HG03342 (cell line): ENCODE measurements around the gene ARID5B.

Source experiments
- ATAC-seq: cut with Tn5 transposase; IDR thresholded peaks from one replicate; pipeline ENCODE4 v1.9.1; 2021; ENCODE audit warnings: mild to moderate bottlenecking, moderate library complexity; ENCODE audit not compliant: unreplicated experiment

ARID5B gene

DNA sequence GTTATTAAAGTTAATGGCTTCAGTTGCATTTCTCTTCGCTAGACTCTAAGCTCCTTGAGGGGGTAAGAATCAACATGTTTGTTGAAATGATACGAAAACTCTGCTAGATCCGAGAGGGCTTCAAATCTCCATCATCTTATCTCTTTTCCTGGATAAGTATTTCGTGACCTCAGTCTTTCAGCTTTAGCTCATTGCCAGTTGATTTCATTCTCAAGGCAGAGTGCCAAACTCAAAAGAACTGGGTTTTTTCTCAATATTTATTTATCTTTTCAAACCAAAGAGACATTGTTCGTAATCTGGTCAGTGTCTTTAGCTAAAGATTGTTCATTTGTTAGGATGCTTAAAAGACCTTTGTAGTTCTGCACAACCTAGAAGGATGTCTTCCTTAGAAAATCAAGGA lies 108.9 kb downstream of the ARID5B start:
- no peak for ATAC-seq

DNA sequence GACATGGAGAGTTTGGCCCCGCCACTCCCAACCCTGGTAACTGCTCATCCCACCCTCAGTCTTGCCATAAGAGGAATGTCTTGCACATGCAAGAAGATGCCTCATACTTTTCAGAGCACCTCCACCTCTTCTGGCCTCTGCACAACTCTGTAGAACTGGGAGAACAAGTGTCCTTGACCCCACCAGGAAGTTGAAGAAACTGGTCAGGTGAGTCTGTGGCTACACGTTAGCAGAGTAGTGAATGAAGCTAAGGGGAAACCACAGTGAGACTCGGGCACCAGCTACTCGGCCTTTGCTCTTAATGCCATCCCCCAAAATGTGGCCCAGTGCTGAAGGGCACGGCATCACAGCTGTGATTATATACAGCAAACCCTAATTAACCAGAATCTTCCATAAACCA lies 110.1 kb downstream of the ARID5B start:
- no peak for ATAC-seq

DNA sequence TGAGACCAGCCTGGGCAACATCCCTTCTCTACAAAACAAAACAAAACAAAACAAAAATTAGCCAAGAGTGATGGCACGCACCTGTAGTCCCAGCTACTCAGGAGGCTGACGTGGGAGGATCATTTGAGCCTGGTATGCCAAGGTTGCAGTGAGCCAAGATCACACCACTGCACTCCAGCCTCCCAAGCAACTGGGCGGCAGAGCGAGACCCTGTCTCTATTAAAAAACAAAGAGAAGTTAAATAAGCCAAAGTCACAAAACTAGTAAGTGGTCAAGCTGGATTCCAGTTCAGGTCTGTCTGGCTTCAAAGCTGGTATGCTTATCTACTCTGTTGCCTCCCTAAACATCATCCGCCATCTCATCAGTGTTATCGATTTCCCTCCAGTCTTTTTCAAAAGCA lies 110.8 kb downstream of the ARID5B start:
- no peak for ATAC-seq

DNA sequence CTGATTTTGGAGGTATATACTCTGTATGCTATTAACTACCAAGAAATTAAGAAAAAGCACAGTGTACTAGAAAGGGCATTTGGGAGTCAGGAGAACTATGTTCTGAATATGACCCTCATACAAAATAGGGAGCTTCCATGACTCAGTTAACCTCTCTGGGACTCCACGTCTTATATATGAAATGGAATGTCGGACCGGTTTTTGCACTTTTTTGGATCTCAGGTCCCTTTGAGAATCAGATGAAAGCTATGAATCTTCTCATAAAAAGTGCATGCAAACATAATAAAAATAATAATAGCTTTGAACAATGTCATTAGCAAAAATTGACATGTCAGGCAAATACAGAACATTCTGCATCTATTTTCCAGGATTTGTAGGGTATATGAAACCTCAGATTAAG lies 113.0 kb downstream of the ARID5B start:
- ATAC-seq: no peak

DNA sequence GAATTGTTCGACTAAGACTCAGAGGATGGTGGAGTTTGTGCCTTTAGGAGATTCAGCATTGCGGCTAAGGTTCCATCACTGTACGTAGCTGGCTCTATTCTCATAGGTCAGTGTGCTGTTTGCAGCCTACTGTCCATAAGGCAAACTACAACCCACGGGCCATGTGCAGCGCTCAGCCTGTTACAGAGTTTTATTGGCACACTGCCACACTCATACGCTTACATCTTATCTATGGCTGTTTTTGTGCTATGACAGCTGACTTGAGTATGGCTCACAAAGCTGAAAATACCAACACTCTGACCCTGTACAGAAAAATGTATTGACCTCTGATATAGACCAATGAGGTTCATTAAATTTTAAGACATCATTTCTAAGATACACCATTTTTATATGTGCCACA lies 114.5 kb downstream of the ARID5B start:
- ATAC-seq: no peak

DNA sequence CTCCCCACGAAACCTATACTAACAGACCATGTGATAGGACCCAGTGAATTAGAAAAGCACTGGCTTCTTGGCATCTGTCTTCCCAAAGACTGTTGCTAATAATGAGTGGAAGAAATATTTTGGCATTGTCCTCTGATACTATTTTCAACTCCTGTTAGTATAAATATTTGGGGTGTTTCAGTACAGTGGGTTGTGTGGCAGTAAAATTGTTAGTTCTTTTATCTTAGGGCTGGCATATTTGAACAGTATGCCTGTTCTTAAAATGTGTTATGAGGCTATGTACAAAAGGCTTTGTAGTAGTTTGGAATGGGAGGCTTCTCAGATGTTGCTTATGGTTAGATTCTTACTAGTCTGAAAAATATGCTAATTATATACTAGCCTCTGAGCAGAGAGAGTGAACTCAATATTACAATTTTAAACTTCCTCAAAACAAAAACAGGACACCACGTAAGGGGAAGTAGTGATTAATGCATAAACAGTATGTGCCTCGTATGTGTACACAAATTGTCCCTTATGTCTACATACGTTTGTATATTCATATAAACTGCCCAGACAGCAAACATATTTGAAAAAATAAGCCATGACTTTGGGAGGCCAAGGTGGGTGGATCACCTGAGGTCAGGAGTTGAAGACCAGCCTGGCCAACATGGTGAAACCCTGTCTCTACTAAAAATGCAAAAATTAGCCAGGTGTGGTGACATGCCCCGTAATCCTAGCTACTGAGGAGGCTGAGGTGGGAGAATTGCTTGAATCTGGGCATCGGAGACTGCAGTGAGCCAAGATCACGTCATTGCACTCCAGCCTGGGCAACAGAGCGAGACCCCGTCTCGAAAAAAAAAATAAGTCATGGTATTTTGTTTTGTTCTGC lies 115.4 kb downstream of the ARID5B start:
- peak; percentile 63 for ATAC-seq

DNA sequence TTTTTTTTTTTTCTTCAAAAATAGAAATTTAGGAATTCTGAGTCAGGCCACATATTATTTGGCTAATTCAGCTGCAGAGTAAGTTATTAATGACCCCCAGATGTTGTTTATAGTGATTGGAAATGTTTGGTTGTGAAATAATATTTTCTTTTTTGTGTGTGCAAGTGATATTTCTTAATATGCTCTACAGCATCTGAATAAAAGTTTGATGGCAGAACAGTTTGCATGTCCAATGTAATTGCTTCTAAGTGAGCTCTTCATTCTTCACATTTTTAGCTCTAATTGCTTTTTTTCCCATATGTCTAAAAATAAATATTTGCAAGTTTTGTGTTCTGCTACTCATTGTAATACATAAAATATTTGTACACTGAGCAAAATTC lies 116.0 kb downstream of the ARID5B start:
- no peak for ATAC-seq

DNA sequence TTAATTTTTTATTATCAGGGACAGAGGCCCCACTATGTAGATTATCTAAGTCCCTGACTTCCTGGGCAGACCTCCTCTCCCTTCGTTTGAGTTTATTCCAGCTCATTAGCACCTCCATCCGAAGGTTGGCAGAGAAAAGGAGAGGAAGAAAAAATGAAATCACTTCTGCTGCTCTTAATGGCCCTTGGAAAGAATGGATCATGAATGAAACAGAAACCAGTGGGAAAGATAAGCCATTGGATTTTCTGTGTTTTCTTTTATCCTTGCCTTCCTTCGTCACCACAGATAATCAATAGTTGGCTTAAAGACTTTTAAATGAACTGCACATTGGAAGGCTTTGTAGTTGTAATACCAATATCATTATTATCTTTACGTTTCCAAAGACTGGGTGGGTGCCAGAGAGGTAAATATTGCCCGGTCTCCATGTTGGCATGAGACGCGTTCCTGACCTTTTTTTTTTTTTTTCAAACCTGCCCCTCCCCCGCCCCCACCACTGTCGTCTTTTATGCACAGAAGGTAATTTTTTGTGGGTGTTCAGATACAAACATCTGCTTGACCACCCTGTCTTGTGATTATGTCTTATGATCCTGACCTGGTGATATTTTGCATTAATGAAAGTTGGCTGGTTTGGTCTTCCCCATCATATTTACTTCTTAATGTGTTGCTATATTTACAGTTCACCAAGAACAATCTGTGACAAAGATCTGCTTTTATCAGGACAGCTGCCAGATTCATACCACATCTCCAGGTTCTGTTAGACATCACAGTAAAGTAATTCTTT lies 116.8 kb downstream of the ARID5B start:
- ATAC-seq: no peak

DNA sequence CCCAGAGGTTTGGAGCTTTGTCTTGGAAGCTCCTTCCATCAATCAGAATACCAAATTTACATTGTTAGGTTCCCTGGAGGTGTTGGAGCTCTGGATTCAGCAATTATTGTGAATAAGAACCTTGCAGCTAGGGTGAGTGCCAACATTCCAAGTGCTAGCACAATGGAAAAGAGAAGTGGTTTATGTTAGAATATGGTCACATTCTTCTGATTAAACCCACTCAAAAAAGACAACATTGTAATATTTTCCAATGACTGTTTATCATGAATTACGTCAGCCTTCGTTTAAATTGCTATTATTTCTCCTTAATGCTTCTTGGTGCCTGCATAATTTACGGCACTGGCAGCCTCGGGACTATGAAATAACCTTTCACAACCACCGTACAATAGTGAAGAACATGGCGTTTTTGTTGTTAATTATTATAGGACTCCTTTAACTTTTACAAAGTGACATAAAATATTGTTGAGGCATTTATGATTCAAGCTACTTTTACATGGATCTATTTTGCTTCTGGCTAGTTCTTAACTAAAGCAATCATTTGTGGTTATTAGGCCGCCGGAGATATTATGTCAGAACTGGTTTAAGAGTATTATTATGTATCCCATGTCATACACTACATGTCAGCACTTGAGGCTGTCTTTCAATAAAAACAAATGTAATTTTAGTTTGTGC lies 117.7 kb downstream of the ARID5B start:
- ATAC-seq: no peak

DNA sequence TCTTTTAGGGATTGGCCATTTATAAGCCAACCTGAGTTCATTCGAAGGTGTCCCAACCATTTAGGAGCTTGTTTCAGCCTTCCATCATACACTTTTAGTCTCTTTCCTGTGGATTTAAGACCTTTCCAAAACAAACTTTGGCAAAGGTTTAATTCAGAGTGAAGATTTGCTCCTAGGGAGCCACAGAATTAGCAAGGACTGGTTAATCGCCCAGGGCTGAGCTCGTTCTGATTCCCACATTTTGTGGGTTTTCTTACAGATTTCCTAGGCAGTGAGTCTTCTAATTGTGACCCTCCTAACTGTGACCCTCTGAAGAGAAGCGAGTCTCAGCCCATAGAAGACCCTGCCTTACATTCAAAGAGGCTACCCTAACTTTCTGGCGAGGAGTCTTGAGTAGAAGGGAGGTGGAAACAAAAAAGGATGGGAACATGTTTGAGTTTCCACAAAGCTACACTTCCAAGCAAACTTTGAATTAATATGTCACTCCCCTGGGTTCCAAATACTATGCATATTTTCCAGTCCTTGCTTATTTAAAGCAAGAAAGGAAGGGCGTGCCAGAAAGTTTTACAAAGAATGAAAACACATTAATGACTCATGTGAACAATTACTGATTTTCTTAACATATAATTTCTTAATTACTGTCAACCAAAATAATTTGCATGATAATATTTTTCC lies 118.3 kb downstream of the ARID5B start:
- ATAC-seq: no peak

DNA sequence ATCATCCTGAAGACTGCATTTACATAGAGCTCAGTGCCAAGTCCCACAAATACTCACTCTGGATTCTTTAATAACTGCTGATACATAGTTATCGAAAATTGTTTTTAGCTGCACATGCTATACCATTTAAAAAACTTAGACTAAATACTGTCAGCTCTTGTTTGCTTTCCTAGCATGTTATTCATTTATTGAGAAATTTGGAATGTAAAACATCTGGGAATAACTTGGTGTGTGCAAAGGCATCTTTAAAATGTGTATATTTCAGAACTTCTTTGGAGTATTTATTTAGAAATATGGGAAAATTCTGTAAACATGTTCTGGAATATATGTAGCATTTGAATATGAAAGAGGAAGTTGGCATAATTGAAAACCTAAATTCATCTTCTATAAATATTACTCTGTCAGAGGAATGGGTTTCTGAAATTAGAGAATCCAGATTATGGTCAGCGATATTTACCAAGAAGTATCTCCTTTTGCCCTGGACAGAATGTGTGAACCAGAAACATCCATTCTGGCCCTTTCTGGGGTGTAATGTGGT lies 119.7 kb downstream of the ARID5B start:
- ATAC-seq: no peak

DNA sequence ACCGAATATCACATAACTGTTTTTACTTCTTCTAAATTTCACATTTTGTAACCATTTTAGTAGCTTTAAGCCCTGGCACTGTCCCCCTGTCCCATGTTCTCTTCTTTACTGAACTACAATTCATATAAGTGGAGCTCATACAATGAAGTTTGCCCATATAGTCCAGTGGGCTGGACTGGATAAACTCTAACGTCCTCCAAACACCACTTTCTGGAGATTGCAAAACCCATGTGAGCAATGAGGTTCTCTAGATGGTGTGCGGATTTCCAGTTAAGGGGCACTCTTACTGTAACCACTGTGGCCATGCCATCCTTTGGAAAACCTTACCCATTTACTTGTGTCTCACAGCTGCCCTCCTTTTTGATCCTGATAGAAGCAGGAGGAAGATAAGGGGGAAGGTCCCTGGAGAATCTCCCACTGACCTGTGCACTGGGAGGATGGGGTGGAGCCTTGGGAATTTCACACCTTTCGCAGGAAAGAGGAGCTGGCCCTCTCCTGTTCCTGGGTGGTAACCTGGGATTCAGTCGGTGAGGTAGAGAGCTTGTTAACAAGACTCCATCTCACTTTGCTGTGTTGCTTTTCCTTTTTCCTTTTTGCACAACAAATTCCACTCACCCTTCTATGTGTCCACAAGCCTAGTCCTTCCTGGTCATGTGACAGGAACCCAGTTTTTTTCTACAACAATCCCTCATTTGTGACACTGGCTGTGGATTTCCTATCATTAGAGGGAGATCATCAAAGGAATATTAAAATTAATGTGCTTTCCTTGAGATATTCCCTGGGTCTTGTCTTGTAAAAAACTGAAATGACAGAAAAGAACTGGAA lies 120.7 kb downstream of the ARID5B start:
- no peak for ATAC-seq

DNA sequence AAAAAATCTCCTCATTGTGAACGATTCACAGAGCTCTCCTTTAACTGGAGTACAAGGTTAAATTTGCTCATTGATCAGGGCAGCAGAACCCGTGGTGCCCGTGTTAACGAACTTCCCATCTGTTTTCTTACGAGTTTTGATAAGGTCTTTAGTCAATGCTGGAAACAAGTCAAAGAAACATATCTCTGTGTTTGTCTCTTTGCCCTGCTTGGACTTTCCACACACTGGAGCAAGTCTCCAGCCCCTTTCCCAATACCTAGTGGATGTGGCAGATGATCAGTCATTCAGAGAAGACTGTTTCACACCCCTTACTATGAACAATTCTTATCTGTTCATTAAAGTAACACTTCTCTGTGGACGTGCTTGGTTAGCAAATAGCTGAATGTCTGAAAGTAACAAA lies 121.3 kb downstream of the ARID5B start:
- no peak for ATAC-seq

DNA sequence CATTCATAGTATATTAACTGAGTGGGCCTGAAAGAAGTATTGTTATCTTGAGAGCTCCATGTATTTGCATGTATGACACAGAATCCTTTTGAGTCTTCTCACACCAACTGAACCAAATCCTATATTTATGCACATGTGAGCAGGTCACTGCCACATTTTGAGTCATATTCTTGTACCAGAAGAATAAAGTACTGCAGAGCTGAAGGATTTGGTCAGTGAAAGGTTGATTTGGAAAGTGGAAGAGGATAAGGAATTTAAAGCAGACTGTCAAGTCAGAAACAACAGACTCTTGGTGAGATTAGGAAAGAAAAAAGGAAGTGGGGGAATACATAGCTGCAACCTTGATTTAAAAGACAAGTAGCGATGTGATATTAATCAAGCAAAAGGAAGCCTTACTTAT lies 121.8 kb downstream of the ARID5B start:
- ATAC-seq: no peak

DNA sequence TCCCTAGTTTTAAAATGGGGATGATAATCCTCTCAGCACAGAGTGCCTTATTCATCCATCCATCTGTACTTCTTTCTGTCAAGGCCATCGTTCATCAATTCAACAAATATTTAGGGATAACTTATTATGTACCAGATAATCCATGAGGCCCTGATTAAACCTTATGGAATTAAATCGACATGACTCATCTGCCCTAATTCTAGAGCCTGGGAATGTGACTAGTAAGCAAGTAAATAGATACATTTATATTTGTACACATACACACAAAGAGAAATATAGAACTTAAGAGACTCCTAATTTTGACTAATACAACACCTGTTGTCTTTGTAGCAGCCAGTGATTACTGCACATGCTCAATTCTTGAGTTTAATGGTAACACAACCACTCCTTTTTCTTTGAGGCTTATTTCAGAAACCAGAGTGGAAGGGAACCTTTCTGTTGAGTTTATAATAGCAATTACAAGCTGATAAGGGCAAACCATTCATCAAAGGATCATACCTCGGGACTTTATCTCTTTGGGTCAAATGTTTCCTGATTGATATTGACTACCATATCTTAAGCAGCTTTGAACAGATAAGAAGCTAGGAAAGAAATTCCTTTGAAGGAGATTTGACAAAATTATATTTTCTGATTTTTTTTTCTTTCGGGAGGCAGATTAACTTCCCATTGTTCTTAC lies 122.7 kb downstream of the ARID5B start:
- no peak for ATAC-seq

DNA sequence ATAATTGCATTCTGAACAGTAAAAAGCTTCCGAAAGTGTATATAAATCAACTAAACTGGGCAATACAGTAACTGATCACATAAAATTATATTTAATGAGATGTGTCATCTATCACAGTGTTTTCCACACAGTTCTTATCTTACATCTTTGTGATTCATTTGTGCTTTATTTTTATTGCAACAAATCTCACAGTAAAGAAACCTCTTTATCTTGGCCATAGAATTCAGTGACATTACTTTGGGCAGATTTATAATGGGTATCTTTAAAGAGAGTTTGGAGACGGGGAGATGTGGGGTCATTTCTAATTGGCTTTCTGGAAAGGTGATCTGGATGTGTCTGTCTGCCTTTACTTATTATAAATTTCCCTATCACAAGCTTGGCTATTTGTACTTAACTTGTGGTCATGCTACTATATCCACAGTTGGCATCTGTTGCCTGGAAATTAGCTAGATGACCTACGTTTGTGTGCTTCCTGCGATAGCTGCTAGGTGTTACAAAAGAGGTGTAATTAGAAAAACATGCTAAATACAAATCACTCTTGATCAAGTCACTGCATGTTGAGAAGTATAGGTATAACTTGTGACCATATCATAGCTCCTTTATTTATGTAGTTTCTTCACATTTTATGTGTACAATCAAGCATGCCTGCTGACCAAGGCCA lies 123.8 kb downstream of the ARID5B start:
- ATAC-seq: no peak

DNA sequence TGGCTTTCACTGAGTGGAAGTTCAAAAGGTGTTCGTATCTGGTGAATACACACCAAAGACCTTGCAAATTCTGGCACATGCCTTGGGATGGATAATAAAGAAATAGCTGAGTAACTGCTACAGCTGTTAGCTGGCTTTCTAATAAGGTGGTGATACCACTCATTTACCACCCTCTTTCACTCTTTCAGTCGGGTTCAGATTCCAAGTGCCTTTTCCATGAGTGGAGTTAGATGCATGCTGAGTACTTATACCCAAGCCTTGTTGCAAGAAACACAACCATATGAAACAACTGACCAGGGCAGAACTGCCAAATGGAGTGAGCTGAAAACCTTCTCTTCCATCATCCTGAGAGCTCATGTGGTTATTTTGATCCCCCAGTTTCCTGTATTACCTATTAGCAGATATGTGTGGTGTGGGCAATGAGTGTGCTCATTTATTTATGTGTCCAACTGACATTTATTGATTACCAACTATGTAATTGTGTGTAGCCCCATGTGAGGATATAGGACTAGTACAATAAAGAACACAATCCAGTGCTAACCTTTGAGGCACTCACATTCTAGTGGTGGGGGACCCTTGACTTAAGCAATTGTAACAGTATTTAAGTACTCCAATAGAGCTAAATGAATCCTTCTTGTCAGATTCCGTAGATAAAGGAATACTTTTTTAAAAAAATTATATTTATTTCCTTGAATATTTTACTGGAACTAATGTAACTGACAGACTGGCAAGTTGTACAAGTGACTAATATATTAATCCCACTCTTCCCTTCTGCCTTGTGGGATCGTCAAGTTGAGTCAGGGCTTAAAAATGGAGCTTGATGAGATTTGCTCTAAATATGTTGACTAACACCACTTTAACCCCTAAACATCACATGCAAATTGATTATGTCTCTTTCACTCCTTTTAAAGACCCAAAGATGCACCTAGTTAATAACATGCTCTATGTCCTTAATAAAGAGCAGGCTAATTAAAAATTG lies 124.7 kb downstream of the ARID5B start:
- no peak for ATAC-seq
